Uterus (tissue), 4 donors: ENCODE data around the gene ZNF526. TPM values are rescaled to one million over a fixed set of nuclear protein-coding genes. Genes with fewer than 3 reads are reported as not detected.

ENCODE experiments used
- DNase-seq, 2 donors: peaks; one replicate each; pipeline ENCODE4 v3.0.0-alpha.2; 2019 to 2020
- H3K27ac ChIP-seq, 2 donors: fragments of 200-600 bp; sonication (generic); 1 replicate in 1 of 2; 2 replicates in 1 of 2; pipeline ENCODE4 v1.5.1; 2016 to 2018
- H3K27me3 ChIP-seq, 2 donors: fragments of 200-600 bp; sonication (generic); one replicate each; pipeline ENCODE4 v1.5.1; 2018 to 2019; ENCODE audit warnings: control low read depth in 1 of 2
- H3K36me3 ChIP-seq, 2 donors: fragments of 200-600 bp; sonication (generic); one replicate each; pipeline ENCODE4 v1.5.1; 2019; ENCODE audit warnings: control low read depth in 1 of 2
- H3K4me1 ChIP-seq, 2 donors: fragments of 200-600 bp; sonication (generic); one replicate each; pipeline ENCODE4 v1.5.1; 2018 to 2019; ENCODE audit warnings: control low read depth in 1 of 2
- H3K4me3 ChIP-seq, 2 donors: fragments of 200-600 bp; sonication (generic); 1 replicate in 1 of 2; 2 replicates in 1 of 2; pipeline ENCODE4 v1.5.1; 2018 to 2019; ENCODE audit warnings: mild to moderate bottlenecking in 1 of 2
- H3K9me3 ChIP-seq, 2 donors: fragments of 200-600 bp; sonication (generic); one replicate each; pipeline ENCODE4 v1.5.1; 2019; ENCODE audit warnings: control low read depth in 1 of 2
- POLR2A ChIP-seq, 2 donors: fragments of 450-650 bp; IDR thresholded peaks; one replicate each; pipeline ENCODE4 v1.6.1; 2016; ENCODE audit warnings: antibody characterized with exemption in 2 of 2, mild to moderate bottlenecking in 1 of 2, moderate library complexity in 1 of 2
- intact Hi-C: fragments of 100-400 bp; cut with DNase I; formaldehyde crosslinking; loops from one replicate; pipeline ENCODE4 v1.15.1; 2023; ENCODE audit warnings: low total_unique reads
- total RNA-seq, 4 donors: library from RNA; depleted of rRNA in 3 of 4; stranded (reverse); fragments of >200 nt in 3 of 4; gene quantifications; one replicate each; pipeline versions ENCODE4 v1.1.0 to v1.2.4, GENCODE V29; 2014 to 2023
- TF ChIP-seq, protein P1 (sequence below), 4 experiments: fragments of 200-600 bp in 2 of 4; fragments of 450-650 bp in 2 of 4; sonication (generic) in 2 of 4; IDR thresholded peaks; one replicate each; pipeline ENCODE4 v1.5.1; 2016 to 2019; ENCODE audit warnings: antibody characterized with exemption in 4 of 4, mild to moderate bottlenecking in 2 of 4, moderate library complexity in 1 of 4
- donor health status: DM: yes; HTN: yes; CAD: no.

The ZNF526 gene
- total RNA-seq, 4 donors from 2014 or later, result 1.0 to 20.6 (median 8.4) TPM

DNA sequence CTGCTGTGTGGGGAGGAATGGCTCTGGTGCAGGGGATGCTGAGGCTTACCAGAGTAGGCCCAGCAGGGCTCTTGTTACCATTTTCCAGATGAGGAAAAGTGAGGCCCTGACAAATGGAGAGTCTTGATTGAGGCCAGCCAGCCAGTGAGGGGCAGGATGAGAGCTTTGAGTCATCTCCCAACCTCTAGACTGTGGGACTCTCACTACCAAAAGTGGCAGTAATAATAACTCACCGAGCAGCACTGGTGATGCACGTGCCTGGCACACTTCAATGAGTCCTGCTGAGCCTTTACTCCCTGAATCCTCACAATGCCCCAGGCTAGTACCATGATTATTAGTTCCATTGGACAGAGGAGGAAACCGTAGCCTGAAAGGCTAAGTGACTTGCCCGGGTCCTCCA is 56.7 kb downstream of the ZNF526 start:
- no peaks in the 10 kb centered on the region for H3K9me3 ChIP-seq
- H3K4me3 ChIP-seq, result no peak overlapping the region
- H3K36me3 ChIP-seq, result no peaks in the 10 kb centered on the region
- H3K4me1 ChIP-seq, result peaks cover 0 to 31% of the 10 kb centered on the region in 2 donors
- no peak for TF ChIP-seq POLR2A (IDR thresholded peaks at IDR 0.05)
- TF ChIP-seq, protein P1, sequence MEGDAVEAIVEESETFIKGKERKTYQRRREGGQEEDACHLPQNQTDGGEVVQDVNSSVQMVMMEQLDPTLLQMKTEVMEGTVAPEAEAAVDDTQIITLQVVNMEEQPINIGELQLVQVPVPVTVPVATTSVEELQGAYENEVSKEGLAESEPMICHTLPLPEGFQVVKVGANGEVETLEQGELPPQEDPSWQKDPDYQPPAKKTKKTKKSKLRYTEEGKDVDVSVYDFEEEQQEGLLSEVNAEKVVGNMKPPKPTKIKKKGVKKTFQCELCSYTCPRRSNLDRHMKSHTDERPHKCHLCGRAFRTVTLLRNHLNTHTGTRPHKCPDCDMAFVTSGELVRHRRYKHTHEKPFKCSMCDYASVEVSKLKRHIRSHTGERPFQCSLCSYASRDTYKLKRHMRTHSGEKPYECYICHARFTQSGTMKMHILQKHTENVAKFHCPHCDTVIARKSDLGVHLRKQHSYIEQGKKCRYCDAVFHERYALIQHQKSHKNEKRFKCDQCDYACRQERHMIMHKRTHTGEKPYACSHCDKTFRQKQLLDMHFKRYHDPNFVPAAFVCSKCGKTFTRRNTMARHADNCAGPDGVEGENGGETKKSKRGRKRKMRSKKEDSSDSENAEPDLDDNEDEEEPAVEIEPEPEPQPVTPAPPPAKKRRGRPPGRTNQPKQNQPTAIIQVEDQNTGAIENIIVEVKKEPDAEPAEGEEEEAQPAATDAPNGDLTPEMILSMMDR (IDR thresholded peaks at IDR 0.05), result no peak
- intact Hi-C loops, result no loop called here
- no peaks in the 10 kb centered on the region for H3K27me3 ChIP-seq
- no peak for DNase-seq
- H3K27ac ChIP-seq, result peak overlapping the region; percentile 97

Other genes starting within 250 kb of the ZNF526 start
- under 1 TPM in 1 of 4 donors, not detected in 3; 0.55 TPM for gene ATP1A3, start 226.1 kb upstream of the ZNF526 start, total RNA-seq
- gene GRIK5, start 150.1 kb upstream of the ZNF526 start, total RNA-seq, result 10 to 100 TPM in 1 of 4 donors, 1 to 10 TPM in 2, not detected in 1; 5.6 to 17.8 (median 7.0) TPM
- gene ZNF574, start 144.1 kb upstream of the ZNF526 start, total RNA-seq, result 10 to 100 TPM in 3 of 4 donors, 1 to 10 TPM in 1; 5.6 to 19.9 (median 14.1) TPM
- gene POU2F2, start 87.9 kb upstream of the ZNF526 start, total RNA-seq, result 1 to 10 TPM in 1 of 4 donors, under 1 TPM in 2, not detected in 1; 0.55 to 3.2 (median 0.77) TPM
- gene DEDD2, start 2.6 kb upstream of the ZNF526 start, total RNA-seq, result 100 to 1,000 TPM in 1 of 4 donors, 10 to 100 TPM in 2, 1 to 10 TPM in 1; 8.2 to 127 (median 23.0) TPM
- 10 to 100 TPM in 3 of 4 donors, 1 to 10 TPM in 1; 3.5 to 44.3 (median 34.4) TPM for gene GSK3A, start 22.3 kb downstream of the ZNF526 start, total RNA-seq
- gene ERF, start 34.8 kb downstream of the ZNF526 start, total RNA-seq, result 100 to 1,000 TPM in 1 of 4 donors, 10 to 100 TPM in 3; 14.1 to 141 (median 42.9) TPM
- gene CIC, start 48.9 kb downstream of the ZNF526 start, total RNA-seq, result 100 to 1,000 TPM in 1 of 4 donors, 10 to 100 TPM in 3; 28.7 to 155 (median 47.4) TPM
- gene PRR19, start 81.8 kb downstream of the ZNF526 start, total RNA-seq, result under 1 TPM in 1 of 4 donors, not detected in 3; 0.14 TPM
- gene PAFAH1B3, start 82.3 kb downstream of the ZNF526 start, total RNA-seq, result 10 to 100 TPM in 2 of 4 donors, 1 to 10 TPM in 1, not detected in 1; 5.6 to 35.0 (median 19.4) TPM
- gene TMEM145, start 93.0 kb downstream of the ZNF526 start, total RNA-seq, result under 1 TPM in 1 of 4 donors, not detected in 3; 0.69 TPM
- gene MEGF8, start 105.3 kb downstream of the ZNF526 start, total RNA-seq, result 10 to 100 TPM in 3 of 4 donors, 1 to 10 TPM in 1; 3.6 to 30.0 (median 19.1) TPM
- gene CNFN, start 170.0 kb downstream of the ZNF526 start, total RNA-seq, result 1 to 10 TPM in 1 of 4 donors, not detected in 3; 2.6 TPM
- gene LIPE, start 207.1 kb downstream of the ZNF526 start, total RNA-seq, result 10 to 100 TPM in 1 of 4 donors, 1 to 10 TPM in 1, not detected in 2; 9.5 to 26.0 TPM
- not detected for gene CXCL17, start 222.6 kb downstream of the ZNF526 start, total RNA-seq